ENCODE measurements around the gene CD22. TPM values are rescaled to one million over a fixed set of nuclear protein-coding genes. Genes with fewer than 3 reads are reported as not detected.

CD22 gene
- total and polyA plus RNA-seq, 2 of the 13 experiments (the other 11 are each of a cell fraction or from before 2014, with no cell fraction given): 0.71 to 1.7 TPM

- TF ChIP-seq ETV5 (CRISPR knock-in tag; IDR thresholded peaks at IDR 0.05; ENCODE audit: borderline replicate concordance) (peak; percentile 25; the same call in 1 of the 2 replicates), YEATS4 (CRISPR knock-in tag; IDR thresholded peaks at IDR 0.05; ENCODE audit: borderline replicate concordance) (no peak), HMG20A (CRISPR knock-in tag; IDR thresholded peaks at IDR 0.05; ENCODE audit: borderline replicate concordance) (peak; percentile 45; the same call in 1 of the 2 replicates), FOSL2 (CRISPR knock-in tag; IDR thresholded peaks at IDR 0.05) (peak; percentile 92), ZNF710 (CRISPR knock-in tag; IDR thresholded peaks at IDR 0.05; ENCODE audit: borderline replicate concordance) (0 out of 2 replicates have a peak, but pooled peaks have one; percentile 33), RARG (CRISPR knock-in tag; IDR thresholded peaks at IDR 0.05; ENCODE audit: low read depth) (no peak), TOPORS (CRISPR knock-in tag; IDR thresholded peaks at IDR 0.05) (no peak), ZNF761 (CRISPR knock-in tag; conservative IDR thresholded peaks at IDR 0.05) (no peak), ZNF839 (CRISPR knock-in tag; IDR thresholded peaks at IDR 0.05; ENCODE audit: borderline replicate concordance) (no peak), RXRA (CRISPR knock-in tag; IDR thresholded peaks at IDR 0.05) (peak; percentile 79; the same call in 1 of the 2 replicates), SIN3A (IDR thresholded peaks at IDR 0.05; ENCODE audit: borderline replicate concordance, low read depth, low read length) (no peak), FOSL1 (CRISPR knock-in tag; IDR thresholded peaks at IDR 0.05; ENCODE audit: borderline replicate concordance) (peak; percentile 64; the same call in 1 of the 2 replicates), ZNF709 (CRISPR knock-in tag; IDR thresholded peaks at IDR 0.05) (peak; percentile 40; the same call in 1 of the 2 replicates), FOXK1 (CRISPR knock-in tag; IDR thresholded peaks at IDR 0.05; ENCODE audit: borderline replicate concordance, low read depth) (peak; percentile 47; the same call in 1 of the 2 replicates), SOX13 (IDR thresholded peaks at IDR 0.05) (no peak), SOX13 (CRISPR knock-in tag; conservative IDR thresholded peaks at IDR 0.05 in 1 of 2, IDR thresholded peaks at IDR 0.05 in 1 of 2) (peak in 1 of 2 experiments; percentile 43; a peak in 1 of 4 replicates), ARNTL (CRISPR knock-in tag; IDR thresholded peaks at IDR 0.05) (no peak)
- TF ChIP-seq, protein P1, sequence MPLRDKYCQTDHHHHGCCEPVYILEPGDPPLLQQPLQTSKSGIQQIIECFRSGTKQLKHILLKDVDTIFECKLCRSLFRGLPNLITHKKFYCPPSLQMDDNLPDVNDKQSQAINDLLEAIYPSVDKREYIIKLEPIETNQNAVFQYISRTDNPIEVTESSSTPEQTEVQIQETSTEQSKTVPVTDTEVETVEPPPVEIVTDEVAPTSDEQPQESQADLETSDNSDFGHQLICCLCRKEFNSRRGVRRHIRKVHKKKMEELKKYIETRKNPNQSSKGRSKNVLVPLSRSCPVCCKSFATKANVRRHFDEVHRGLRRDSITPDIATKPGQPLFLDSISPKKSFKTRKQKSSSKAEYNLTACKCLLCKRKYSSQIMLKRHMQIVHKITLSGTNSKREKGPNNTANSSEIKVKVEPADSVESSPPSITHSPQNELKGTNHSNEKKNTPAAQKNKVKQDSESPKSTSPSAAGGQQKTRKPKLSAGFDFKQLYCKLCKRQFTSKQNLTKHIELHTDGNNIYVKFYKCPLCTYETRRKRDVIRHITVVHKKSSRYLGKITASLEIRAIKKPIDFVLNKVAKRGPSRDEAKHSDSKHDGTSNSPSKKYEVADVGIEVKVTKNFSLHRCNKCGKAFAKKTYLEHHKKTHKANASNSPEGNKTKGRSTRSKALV (CRISPR knock-in tag; IDR thresholded peaks at IDR 0.05): no peak
- TF ChIP-seq, protein P2, sequence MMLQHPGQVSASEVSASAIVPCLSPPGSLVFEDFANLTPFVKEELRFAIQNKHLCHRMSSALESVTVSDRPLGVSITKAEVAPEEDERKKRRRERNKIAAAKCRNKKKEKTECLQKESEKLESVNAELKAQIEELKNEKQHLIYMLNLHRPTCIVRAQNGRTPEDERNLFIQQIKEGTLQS (CRISPR knock-in tag; IDR thresholded peaks at IDR 0.05): peak; percentile 49; the same call in 1 of the 2 replicates
- TF ChIP-seq, protein P3, sequence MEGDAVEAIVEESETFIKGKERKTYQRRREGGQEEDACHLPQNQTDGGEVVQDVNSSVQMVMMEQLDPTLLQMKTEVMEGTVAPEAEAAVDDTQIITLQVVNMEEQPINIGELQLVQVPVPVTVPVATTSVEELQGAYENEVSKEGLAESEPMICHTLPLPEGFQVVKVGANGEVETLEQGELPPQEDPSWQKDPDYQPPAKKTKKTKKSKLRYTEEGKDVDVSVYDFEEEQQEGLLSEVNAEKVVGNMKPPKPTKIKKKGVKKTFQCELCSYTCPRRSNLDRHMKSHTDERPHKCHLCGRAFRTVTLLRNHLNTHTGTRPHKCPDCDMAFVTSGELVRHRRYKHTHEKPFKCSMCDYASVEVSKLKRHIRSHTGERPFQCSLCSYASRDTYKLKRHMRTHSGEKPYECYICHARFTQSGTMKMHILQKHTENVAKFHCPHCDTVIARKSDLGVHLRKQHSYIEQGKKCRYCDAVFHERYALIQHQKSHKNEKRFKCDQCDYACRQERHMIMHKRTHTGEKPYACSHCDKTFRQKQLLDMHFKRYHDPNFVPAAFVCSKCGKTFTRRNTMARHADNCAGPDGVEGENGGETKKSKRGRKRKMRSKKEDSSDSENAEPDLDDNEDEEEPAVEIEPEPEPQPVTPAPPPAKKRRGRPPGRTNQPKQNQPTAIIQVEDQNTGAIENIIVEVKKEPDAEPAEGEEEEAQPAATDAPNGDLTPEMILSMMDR (CRISPR knock-in tag; IDR thresholded peaks at IDR 0.05): no peak
Observed at GRCh38 chr19:35388277-35389054, 59.5 kb downstream of the CD22 start (continued).

Data from HepG2 (cell line).